Stimulated activated CD8-positive, alpha-beta memory T cell treated with anti-CD3 and anti-CD28 coated beads, Interleukin-4, amount 100 ng/mL, for 24 hours (primary cell): ENCODE measurements around the gene SNRNP27.
"Not testable (repeated sequence)": the region's sequence is repeated elsewhere in the genome, so short reads cannot be mapped to it uniquely, and the experiment has no call there.

Experiments
- DNase-seq: peaks from one replicate; pipeline ENCODE4 v3.0.0-alpha.2; 2020; ENCODE audit warnings: low read depth

Gene SNRNP27, protein sequence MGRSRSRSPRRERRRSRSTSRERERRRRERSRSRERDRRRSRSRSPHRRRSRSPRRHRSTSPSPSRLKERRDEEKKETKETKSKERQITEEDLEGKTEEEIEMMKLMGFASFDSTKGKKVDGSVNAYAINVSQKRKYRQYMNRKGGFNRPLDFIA

DNA sequence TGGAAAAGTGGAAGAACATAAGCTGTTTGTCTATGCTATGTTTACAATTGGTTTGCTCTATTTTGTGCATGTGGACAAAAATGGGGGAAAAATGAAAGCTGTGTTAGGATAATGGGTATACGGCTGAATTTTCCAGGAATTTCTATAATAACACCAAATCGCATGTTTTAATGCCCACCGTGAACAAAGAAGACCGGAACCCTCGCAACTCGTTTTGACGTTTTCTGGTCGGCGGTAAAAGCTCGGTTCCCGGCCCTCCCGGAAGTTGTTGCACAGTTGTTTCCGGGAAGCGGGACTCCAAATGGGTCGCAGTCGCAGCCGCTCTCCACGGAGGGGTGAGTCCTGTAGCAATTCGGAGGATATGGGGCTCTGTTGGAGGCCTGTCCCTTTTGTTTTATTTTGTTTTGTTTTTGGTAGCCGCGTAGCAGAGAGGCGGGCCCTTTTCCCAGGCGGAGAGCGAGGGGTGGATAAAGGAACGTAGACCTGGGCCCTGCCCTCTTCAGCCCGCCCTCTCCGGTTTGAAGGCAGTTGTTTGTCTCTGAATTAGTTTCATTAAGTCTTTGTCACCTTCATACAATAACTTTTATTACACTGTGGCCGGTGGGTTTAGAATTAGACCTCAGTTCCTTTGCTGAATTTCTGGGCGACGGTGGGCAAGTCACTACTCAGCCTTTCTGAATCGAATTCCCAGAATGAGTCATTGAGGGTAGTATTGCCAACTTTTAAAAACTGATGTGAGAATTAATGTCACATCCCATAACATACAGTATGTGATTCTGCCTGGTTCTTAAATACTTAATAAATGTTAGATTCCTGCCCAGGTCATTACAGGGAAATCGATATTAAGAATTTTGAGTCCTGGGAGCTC, at the start of gene SNRNP27:
Gene SNRNP27 (plus strand): TSS at position 273 of the 868 bp plus-strand sequence. CDS start 29 bp downstream, at position 302.
- DNase-seq, result peak; percentile 67

DNA sequence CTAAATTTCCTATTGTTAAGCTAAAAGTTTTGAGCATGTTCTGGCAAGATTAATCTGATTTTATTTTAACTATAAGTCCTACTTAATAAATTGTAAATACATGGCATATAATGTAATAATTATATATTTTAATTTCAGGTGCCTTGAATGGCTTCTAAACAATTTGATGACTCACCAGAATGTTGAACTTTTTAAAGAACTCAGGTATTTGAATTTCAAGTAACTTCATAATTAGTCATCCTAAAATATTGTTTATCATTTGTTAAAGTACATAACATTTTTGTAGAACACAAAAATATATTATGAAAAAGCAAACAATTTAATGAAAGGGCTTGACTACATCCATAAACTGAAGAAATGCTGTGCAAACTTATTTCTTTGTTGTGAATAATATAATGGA, 49.8 kb upstream of the SNRNP27 start:
- DNase-seq, result no peak

DNA sequence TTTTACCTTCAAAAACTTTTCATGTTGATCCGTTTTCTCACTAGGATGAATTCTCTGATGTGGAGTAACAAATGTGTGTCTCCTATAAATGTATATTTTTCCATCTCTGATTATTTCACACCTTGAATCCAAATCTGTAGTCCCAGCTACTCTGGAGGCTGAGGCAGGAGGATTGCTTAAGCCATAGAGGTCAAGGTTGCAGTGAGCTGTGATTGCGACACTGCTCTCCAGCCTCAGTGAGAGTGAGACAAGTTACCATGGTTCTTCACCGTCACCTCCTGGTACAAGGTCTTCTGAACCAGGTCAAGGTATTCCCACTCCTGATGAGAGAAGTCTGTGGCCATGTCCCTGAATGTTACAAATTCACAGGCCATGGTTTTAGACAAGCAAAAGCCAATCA, 49.2 kb upstream of the SNRNP27 start:
- no peak for DNase-seq

DNA sequence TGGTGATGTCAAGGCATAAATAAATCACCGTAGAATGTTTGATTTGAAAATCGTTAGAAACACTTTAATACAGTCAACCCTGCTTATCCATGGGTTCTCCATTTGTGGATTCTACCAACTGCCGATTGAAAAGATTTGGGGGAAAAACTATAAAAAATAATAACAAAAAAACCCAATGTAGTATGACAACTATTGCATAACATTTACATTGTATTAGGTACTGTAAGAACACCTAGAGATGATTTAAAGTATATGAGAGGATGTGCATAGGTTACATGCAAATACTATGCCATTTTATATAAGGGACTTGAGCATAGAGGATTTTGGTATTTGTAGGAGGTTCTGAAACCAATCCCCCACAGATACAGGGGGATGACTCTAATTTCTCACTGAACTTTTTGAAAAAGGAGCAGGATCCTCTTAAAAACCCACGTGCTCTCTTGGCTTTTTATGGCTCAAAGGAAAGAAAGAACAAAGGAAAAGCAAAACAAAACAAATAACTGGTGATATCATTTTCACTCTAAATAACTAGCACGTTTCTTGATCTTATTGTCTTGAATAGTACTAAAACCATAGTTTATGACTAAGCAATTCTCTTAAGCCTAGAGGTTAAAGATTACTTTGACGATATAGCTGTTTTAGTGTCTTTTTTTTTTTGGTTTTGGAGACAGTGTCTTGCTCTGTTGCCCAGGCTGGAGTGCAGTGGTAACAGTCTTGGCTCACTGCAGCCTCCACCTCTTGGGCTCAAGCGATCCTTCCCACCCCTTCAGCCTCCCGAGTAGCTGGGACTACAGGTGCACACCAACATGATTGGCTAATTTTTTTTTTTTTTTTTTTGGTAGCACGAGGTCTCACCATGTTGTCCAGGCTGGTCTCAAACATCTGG, 47.3 kb upstream of the SNRNP27 start:
- DNase-seq, result no peak

DNA sequence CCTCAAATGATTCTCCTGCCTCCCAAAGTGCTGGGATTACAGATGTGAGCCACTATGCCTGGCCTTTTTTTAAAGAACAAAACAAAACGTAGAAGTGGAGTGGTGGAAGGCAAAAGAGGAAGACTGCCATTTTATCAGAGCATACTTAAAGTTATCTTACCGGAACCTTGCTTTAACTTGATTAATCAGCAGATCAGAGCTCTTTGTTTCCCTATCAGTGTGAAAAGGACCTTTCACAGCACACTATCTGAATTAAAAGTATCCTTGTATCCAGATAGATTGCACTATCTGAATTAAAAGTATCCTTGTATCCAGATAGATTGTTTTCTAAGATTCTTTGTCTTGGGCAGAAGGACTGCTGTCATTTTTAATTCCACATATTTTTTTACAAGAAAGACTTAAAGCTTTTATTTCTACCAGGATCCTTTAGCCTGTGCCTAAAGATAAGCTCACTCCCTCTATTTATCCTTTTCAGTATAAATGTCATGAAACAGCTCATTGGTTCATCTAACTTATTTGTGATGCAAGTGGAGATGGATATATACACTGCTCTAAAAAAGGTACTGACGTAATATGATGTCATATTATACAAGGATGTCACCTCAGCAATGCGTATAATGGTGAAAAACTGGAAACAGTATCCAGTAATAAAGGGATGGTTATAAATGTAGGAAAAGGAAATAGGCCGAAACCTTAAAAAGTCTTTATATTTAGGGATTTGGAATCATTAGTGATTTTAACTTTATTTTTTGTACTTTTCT, 46.5 kb upstream of the SNRNP27 start:
- no peak for DNase-seq

DNA sequence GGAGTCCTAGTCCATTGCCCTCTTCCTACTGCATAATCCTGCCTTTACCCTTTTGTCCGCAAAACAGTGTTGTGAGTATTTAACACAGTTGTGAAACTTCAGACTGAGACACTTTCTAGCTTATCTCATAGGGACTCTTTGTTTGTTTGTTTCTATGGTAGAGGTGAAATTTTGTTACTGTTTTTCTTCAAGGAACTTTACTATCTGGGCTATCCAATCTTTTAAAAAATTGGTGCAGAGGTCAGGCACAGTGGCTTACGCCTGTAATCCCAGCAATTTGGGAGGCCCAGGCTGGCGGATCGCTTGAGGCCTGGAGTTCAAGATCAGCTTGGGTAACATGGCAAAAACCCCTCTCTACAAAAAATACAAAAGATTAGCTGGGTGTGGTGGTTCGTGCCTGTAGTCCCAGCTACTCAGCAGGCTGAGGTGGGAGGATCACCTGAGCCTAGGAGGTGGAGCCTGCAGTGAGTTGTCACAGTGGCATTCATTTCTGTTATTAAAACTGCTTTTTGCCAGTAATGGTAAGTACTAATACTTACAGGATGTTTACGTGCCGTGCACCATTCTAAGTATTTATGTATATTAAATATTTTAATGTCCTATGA, 45.5 kb upstream of the SNRNP27 start:
- no peak for DNase-seq

DNA sequence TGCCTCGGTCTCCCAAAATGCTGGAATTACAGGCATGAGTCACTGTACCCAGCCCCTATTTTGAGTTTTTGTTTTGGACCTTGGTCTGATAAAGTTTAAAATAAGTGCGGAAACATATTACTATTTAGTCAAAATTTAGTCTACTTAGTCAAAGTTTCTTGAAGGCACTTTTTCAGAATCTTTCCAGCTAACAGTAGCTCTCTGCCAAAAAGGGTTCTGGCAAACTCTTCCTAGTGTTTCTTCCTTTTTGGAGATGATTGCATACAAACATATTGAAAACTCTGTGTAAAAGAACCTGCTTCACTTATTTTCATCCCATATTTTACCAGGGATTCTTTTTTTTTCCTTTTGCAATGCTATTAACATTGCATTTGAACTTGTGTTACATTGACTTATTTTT, 35.5 kb upstream of the SNRNP27 start:
- DNase-seq, result no peak

DNA sequence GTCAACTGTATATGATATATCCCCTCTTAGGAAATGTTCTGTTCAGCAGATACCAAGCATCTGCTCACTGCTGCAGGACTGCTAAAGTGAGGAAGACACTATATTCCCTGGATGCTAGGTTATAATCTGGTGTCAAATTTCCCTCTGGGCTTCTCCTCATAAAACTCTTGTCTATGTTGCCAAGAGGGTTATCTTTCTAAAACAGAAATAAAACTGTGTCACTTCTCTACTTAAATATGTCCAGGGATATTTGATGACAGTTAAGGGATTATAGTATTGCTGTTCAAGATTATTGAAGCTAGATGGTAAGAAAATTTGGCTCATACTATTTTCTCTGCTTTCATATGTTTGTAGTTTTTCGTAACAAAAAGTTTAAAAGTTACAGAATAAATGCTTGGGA, 30.5 kb upstream of the SNRNP27 start:
- no peak for DNase-seq

DNA sequence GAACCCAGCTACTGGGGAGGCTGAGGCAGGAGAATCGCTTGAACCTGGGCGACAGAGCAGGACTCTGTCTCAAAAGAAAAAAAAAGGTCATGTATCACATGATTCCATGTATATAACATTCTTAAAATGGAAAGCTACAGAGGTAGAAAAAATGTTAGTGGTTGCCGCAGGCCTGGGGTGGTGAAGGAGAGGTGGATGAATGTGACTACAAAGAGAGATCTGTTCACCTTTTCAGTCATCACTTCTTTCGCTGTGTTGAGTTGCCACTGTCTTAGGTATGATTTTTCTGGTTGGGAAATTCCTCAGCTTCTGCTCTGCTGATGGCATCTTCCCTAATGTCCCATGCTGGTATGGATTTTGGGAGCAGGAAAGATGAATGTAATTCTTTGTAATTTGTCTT, 5.3 kb upstream of the SNRNP27 start:
- no peak for DNase-seq

DNA sequence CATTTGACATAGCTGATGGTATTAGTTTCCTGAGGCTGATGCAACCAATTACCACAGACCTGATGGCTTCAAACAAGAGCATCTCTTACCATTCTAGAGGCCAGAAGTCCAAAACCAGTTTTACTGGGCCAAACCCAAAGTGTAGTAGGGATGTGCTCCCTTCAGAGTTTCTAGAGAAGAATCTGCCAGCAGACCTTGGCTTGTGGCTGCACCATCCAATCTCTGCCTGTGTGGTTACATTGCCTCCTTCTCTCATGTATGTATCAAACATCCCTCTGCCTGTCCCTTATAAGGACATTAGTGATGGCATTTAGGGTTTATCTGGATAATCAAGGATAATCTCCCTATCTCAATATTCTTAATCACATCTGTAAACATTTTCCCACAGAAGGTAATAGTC, 4.5 kb upstream of the SNRNP27 start:
- no peak for DNase-seq

DNA sequence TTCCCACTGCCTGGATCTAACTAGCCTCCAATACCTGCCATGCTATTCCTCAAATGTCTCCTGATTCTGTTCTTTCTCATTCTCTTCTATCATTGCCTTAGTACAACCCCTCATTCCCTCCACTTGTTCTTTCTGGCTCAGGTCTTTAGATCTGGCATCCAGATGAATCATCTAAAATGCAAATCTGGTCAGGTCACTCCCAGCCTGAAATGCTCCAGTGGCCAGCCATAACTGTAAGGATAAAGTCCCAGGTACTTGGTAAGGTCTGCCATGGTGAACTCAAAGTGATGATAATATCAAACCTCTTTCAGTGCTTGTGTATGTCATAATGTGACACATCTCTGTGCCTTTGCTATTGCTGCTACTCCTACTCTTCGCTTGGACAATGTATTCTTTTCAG, 2.9 kb upstream of the SNRNP27 start:
- DNase-seq, result no peak

DNA sequence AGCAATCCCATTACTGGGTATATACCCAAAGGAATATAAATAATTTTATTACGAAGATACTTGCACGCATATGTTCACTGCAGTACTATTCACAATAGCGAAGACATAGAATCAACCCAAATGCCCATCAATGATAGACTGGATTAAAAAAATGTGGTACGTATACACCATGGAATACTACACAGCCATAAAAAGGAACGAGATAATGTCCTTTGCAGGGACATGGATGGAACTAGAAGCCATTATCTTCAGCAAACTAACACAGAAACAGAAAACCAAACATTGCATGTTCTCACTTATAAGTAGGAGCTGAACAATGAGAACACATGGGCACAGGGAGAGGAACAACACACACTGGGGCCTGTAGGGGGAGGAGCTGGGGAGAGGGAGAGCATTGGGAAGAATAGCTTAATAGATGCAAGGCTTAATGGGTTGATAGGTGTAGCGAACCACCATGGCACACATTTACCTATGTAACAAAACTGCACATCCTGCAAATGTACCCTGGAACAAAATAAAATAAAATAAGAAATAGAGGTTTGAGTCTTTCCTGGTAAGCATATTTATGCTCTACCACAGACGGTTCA, 825 bp upstream of the SNRNP27 start:
- not testable (repeated sequence) for DNase-seq

DNA sequence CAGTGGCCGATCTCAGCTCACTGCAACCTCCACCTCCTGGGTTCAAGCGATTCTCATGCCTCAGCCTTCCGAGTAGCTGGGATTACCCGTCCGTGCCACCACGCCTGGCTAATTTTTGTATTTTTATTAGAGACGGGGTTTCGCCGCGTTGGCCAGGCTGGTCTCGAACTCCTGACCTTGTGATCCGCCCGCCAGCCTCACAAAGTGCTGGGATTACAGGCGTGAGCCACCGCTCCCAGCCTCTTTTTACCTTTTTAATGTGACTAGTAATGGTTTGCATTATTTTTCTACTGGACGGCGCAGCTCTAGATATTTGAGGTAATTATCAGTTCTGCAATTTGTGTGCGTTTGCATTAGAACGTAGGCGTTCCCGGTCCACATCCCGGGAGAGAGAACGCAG, 981 bp downstream of the SNRNP27 start:
- not testable (repeated sequence) for DNase-seq

DNA sequence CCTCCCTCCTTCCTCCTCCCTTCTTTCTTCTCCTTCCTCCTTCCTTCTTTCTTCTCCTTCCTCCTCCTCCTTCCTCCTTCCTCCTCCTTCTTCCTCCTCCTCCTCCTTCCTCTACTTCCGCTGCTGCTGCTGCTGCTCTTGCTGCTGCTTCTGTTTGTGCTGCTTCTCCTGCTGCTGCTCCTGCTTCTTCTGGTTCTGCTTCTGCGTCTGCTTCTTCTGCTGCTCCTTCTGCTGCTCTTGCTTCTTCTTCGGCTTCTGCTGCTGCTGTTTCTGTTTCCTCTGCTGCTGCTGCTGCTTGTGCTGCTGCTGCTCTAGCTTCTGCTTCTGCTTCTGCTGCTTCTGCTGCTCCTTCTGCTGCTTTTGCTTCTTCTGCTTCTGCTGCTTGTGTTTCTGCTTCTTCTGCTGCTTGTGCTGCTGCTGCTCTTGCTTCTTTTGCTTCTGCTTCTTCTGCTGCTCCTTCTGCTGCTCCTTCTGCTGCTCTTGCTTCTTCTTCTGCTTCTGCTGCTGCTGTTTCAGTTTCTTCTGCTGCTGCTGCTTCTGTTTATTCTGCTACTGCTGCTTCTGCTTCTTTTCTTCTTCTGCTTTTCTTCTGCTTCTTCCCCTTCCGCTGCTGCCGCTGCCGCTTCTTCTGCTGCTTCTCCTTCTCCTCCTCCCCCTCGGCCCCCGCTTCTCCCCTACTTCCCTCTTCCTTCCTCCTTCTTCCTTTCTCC, 8.6 kb downstream of the SNRNP27 start:
- no peak for DNase-seq

DNA sequence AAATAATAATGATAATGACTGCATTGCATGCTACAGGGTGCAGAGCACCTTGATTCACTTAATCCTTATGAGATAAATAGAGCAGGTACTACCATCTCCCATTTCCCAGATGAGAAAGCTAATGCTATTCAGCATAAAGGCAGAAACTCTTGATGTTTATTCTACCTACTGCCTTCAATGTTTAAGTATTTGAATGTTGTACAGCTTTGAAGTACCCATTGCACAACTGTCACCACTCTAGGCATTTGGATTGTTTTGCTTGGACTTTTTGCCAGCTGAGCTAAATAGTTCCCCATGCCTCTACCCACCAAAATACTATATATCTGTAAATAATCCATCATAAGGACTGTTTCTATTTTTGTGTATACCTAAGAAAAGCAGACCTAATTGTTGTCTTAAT, 13.5 kb downstream of the SNRNP27 start:
- DNase-seq, result no peak

DNA sequence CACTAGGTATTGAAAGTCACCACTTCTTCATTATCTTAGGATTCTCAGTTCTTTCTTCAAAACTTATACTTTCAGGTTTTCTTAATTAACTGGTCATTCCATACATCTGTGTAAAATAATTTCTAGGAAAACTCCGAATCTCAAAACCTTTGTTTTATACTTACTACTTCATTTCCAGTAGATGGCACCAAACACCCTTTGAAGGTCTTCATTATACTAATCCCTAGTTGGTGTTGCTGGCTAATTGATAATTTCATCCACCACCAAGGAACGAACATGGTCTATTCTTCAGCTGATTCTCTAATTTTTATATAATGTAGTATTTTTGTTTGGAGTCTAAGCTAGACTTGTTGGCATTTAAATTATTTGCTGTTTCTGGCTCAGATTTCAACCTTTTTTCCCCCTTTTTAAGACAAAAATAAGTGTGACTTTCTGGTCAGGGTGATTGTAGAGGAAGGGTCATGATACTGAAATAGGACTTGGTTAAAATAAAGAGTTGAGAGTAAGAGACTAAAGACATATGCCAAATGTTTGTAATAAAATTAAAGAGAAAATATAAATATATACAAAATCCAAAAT, 18.3 kb downstream of the SNRNP27 start:
- DNase-seq, result no peak

DNA sequence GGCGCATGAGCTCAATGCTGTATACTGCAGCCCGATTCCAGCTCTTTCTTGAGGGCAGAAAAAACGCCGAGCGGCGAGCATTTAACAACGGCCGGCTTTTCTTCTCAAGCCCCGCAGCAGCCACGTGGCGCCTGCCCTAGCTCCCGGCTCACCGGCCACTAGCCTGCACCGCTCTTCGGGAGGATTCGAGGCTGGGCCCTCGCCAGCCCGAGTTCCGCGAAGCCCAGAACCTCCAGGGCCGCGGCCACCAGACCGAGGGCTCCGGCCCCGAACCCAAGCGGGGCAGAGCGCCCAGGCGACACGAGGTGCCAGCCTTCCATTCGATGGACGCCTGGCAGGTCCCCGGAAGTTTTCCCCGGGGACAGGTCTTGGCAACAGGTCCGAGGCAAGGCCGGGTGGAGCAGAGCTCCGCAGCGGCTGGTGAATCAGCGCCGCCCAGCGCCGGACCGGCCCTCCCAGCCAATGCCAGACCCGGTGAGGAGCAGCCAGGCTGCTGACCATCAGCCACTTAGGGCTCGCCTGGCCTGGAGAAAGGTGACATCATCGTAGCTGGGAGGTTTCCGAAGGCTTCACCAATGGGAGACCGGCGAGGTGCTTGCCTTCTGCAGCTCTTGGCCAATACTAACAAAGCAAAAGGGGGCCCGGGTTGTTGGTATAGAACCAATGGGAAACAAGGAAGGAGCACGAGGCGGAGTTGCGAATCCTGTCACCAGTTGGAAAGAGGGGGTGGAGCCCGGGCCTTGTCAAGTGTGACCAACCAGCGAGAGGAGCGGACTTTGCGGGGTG, 20.6 kb downstream of the SNRNP27 start:
- no peak for DNase-seq

DNA sequence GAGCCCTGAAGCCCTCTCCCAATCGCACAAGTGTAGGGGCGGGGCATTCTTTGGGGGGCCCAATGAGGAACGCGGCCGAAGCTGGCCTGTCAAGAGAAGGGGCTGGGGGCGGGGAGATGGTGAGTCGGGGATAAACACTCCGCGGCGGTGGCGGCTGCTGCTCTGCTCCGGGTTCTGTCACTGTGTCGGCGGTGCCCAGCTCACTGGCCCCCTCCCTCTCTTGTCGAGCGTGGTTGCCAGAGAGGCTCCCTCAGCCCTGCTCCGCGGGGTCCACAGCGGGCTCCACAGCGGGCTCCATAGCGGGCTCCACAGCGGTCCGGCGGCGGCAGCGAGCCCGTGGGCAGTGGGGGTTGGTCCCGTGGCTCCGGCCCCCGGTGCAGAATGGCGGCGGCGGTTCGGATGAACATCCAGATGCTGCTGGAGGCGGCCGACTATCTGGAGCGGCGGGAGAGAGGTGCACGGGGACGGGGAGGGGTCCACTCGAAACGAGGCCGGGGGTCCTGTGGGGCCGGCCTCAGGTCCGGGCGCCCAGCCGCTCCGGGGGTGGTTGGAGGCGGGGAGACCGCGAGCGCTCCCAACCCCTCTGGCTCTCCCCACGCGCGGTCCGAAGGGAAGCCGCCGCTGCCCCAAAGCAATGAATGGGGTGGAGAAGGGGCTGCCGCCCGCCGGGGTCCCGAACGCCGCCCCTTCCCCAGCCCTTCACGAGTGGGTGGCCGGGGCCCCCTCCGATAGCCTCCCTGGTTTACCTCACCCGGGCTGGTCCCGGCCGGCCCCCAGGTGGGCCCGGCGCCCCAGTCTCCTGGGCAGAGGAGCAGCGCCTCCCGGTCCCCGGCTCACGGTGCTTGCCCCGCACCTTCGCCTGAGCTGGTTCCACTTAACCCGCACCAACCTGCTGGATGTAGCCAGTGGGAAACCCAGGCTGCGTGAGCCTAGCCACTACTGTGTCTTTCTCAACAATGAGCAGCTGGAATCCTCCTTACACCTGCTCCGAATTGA, 21.5 kb downstream of the SNRNP27 start, which contains the start of gene MXD1:
Gene MXD1 (plus strand): TSS at position 160 of the 996 bp plus-strand sequence. CDS start 222 bp downstream, at position 382.
- peak; percentile 100 for DNase-seq
